ENCODE data around the gene PRR33. TPM values are rescaled to one million over a fixed set of nuclear protein-coding genes. Genes with fewer than 3 reads are reported as not detected.

Gene PRR33
- polyA plus RNA-seq, 2 of the 4 experiments (the other 2 are of a cell fraction) = not detected

DNA sequence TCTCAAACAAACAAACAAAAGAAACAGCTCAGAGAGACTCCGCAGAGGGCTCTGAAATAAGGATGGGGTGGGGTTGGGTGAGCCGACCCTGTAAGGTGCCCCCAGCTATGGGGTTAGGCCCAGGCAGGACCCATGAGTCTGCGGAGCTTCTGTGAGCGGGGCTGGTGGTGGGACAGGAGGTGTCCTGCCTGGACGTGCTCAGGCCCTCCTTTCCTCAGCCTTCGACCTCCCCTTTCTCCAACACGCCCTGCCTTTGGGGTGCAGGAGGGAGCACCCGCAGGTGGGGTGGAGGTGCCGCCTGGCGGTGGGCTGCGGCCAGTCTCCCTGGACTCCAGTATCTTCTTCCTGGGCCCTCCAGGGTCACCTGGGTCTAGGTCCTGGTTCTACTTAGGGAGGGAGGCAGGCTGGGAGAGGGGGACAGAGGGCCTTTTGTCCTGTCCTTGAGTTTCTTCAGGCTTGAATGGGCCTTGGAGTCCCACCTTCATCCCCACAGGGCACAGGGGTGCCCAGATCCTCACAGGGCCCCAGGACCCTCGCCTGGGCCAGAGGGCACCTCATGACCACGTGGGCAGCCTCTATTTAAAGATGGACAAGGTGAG, 12.3 kb downstream of the PRR33 start:
- FAIRE-seq (no peak), ATAC-seq (no peak), DNase-seq (ENCODE audit: low read depth in 1 of 2, low spot score in 1 of 2) (no peak)
- peaks cover 13% of the 10 kb centered on the region; the same call in 2 of the 3 replicates for H3K4me1 ChIP-seq
- no peak overlapping the region for H3K4me3 ChIP-seq
- ChIA-PET POLR2A (no interaction called here), CTCF (interaction anchor here (0.7 to 10.1 kb wide), 8 partner anchors 10 to 272 kb away, joined by 3 to 334 read pairs (median 4); no protein-coding TSS in a partner anchor)
- H3K4me2 ChIP-seq = no peak overlapping the region
- TF ChIP-seq NR3C1 (IDR thresholded peaks at IDR 0.05) (no peak), BHLHE40 (IDR thresholded peaks at IDR 0.05; ENCODE audit: low read depth, low read length) (no peak), TP53 (CRISPR knock-in tag; IDR thresholded peaks at IDR 0.05) (no peak), ZSCAN20 (CRISPR knock-in tag; IDR thresholded peaks at IDR 0.05) (no peak), ZFP36 (IDR thresholded peaks at IDR 0.05; ENCODE audit: borderline replicate concordance, partially characterized antibody) (no peak)
- TF ChIP-seq, protein P1, sequence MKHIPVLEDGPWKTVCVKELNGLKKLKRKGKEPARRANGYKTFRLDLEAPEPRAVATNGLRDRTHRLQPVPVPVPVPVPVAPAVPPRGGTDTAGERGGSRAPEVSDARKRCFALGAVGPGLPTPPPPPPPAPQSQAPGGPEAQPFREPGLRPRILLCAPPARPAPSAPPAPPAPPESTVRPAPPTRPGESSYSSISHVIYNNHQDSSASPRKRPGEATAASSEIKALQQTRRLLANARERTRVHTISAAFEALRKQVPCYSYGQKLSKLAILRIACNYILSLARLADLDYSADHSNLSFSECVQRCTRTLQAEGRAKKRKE (CRISPR knock-in tag; IDR thresholded peaks at IDR 0.05; ENCODE audit: low read depth) = no peak
- TF ChIP-seq, protein P2, sequence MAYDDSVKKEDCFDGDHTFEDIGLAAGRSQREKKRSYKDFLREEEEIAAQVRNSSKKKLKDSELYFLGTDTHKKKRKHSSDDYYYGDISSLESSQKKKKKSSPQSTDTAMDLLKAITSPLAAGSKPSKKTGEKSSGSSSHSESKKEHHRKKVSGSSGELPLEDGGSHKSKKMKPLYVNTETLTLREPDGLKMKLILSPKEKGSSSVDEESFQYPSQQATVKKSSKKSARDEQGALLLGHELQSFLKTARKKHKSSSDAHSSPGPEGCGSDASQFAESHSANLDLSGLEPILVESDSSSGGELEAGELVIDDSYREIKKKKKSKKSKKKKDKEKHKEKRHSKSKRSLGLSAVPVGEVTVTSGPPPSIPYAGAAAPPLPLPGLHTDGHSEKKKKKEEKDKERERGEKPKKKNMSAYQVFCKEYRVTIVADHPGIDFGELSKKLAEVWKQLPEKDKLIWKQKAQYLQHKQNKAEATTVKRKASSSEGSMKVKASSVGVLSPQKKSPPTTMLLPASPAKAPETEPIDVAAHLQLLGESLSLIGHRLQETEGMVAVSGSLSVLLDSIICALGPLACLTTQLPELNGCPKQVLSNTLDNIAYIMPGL (CRISPR knock-in tag; IDR thresholded peaks at IDR 0.05; ENCODE audit: borderline replicate concordance) = no peak
- TF ChIP-seq, protein P3, sequence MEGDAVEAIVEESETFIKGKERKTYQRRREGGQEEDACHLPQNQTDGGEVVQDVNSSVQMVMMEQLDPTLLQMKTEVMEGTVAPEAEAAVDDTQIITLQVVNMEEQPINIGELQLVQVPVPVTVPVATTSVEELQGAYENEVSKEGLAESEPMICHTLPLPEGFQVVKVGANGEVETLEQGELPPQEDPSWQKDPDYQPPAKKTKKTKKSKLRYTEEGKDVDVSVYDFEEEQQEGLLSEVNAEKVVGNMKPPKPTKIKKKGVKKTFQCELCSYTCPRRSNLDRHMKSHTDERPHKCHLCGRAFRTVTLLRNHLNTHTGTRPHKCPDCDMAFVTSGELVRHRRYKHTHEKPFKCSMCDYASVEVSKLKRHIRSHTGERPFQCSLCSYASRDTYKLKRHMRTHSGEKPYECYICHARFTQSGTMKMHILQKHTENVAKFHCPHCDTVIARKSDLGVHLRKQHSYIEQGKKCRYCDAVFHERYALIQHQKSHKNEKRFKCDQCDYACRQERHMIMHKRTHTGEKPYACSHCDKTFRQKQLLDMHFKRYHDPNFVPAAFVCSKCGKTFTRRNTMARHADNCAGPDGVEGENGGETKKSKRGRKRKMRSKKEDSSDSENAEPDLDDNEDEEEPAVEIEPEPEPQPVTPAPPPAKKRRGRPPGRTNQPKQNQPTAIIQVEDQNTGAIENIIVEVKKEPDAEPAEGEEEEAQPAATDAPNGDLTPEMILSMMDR (IDR thresholded peaks at IDR 0.05) = no peak
- TF ChIP-seq, protein P4, sequence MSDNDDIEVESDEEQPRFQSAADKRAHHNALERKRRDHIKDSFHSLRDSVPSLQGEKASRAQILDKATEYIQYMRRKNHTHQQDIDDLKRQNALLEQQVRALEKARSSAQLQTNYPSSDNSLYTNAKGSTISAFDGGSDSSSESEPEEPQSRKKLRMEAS (IDR thresholded peaks at IDR 0.05) = no peak
- H3K9me3 ChIP-seq = no peaks in the 10 kb centered on the region
- no peak overlapping the region for H3K27ac ChIP-seq
- 84% methylated on average over 12 of the region's 13 CpGs for WGBS (ENCODE audit: missing lambda C conversion rate)

DNA sequence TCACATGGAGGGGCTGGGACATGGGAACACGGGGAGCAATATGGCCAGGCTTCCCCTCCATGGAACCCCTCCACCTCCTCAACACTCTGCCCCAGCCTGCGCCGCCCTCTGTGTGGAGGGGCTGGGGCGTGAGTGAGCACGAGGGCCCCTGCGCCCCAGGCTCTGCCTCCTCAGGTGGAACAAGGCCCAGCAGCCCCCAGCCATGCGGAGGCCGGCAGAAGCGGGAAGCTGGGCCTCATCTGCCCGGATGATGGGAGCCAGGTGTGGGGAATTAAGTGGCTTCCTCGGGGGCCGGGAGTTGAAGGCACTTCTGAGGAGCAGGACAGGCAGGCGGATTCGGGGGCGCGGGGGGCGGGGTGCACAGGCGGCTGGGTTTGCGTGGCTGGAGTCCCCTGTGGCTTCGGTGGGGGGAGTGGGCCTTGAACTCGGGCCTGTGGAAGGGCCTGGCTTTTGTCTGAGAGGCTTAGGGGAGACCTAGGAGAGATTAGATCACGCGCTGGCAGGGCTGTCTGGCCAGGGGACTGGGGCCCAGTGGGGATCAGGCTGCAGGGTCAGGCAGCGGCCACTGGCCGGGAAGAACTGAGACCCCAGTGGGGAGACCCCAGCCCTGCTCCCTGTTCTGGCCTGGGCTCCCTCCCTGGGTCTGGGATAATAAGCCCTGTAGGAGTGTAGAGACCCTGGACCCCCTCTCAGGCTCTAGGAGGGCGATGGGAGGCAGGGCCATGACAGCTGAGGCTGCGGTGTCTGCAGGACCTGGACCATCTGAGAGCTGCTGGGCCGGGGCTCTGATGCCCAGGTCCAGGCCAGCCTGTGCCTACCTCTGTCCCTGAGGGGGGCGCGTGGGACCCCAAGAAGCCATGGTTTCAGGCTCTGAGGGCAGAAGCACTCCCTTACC, 13.3 kb downstream of the PRR33 start:
- Histone ChIP-seq H3K4me3 (no peak overlapping the region), H3K9me3 (no peaks in the 10 kb centered on the region), H3K27ac (no peak overlapping the region), H3K4me2 (no peak overlapping the region), H3K4me1 (peaks cover 13% of the 10 kb centered on the region; the same call in 2 of the 3 replicates)
- WGBS (ENCODE audit: missing lambda C conversion rate) = 83% methylated on average over 18 of the region's 30 CpGs
- FAIRE-seq (no peak), DNase-seq (ENCODE audit: low read depth in 1 of 2, low spot score in 1 of 2) (no peak), ATAC-seq (no peak)
- TF ChIP-seq, protein P5, sequence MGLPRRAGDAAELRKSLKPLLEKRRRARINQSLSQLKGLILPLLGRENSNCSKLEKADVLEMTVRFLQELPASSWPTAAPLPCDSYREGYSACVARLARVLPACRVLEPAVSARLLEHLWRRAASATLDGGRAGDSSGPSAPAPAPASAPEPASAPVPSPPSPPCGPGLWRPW (IDR thresholded peaks at IDR 0.05) = no peak
- TF ChIP-seq BHLHE40 (IDR thresholded peaks at IDR 0.05; ENCODE audit: low read depth, low read length) = no peak
- no peak for TF ChIP-seq HDAC2 (IDR thresholded peaks at IDR 0.05)
- no peak for TF ChIP-seq ESRRA (IDR thresholded peaks at IDR 0.05; ENCODE audit: borderline replicate concordance, low read length)
- TF ChIP-seq NFE2L2 (conservative IDR thresholded peaks at IDR 0.05; ENCODE audit: low read length) = no peak
- TF ChIP-seq CBX2 (IDR thresholded peaks at IDR 0.05; ENCODE audit: borderline replicate concordance, low read depth) = no peak
- TF ChIP-seq PHF8 (IDR thresholded peaks at IDR 0.05; ENCODE audit: borderline replicate concordance, low read depth) = no peak
- no peak for TF ChIP-seq ZSCAN20 (CRISPR knock-in tag; IDR thresholded peaks at IDR 0.05)
- no peak for TF ChIP-seq HEYL (CRISPR knock-in tag; IDR thresholded peaks at IDR 0.05)
- no peak for TF ChIP-seq NPAS2 (CRISPR knock-in tag; IDR thresholded peaks at IDR 0.05; ENCODE audit: borderline replicate concordance)
- TF ChIP-seq SREBF2 (IDR thresholded peaks at IDR 0.05) = no peak
- TF ChIP-seq, protein P3 (IDR thresholded peaks at IDR 0.05) = no peak
- no peak for TF ChIP-seq CEBPB (IDR thresholded peaks at IDR 0.05)
- TF ChIP-seq, protein P2 (CRISPR knock-in tag; IDR thresholded peaks at IDR 0.05; ENCODE audit: borderline replicate concordance) = no peak
- TF ChIP-seq, protein P6, sequence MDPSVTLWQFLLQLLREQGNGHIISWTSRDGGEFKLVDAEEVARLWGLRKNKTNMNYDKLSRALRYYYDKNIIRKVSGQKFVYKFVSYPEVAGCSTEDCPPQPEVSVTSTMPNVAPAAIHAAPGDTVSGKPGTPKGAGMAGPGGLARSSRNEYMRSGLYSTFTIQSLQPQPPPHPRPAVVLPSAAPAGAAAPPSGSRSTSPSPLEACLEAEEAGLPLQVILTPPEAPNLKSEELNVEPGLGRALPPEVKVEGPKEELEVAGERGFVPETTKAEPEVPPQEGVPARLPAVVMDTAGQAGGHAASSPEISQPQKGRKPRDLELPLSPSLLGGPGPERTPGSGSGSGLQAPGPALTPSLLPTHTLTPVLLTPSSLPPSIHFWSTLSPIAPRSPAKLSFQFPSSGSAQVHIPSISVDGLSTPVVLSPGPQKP (IDR thresholded peaks at IDR 0.05; ENCODE audit: low read depth, low read length) = no peak
- TF ChIP-seq JUNB (IDR thresholded peaks at IDR 0.05) = no peak
- TF ChIP-seq KDM5A (IDR thresholded peaks at IDR 0.05) = no peak
- TF ChIP-seq SMC3 (IDR thresholded peaks at IDR 0.05) = no peak
- POLR2A ChIA-PET = no interaction called here
- CTCF ChIA-PET = interaction anchor here (0.7 to 10.1 kb wide), 12 partner anchors 9 to 273 kb away, joined by 3 to 334 read pairs (median 6); partner anchors contain the start of genes MRPL23 and TNNI2

Measured in A549 (cell line).